SH-SY5Y (cell line): ENCODE results near the gene CD180.

Source experiments
- GATA2 ChIP-seq: IDR thresholded peaks from 2 replicates; pipeline ENCODE4 v1.6.1; 2011; ENCODE audit warnings: mild to moderate bottlenecking, low read depth, low read length
- GATA3 ChIP-seq: IDR thresholded peaks from 2 replicates; pipeline ENCODE4 v1.6.1; 2011; ENCODE audit warnings: low read depth, mild to moderate bottlenecking, low read length, moderate library complexity

CD180 gene

GRCh38 chr5:67188274-67189078 is 8.1 kb downstream of the CD180 start:
- no peak for TF ChIP-seq GATA2
- no peak for TF ChIP-seq GATA3

- TF ChIP-seq GATA2 (no peak), GATA3 (no peak)
These were observed 9.4 kb downstream of the CD180 start for GRCh38 chr5:67187006-67187715.

DNA sequence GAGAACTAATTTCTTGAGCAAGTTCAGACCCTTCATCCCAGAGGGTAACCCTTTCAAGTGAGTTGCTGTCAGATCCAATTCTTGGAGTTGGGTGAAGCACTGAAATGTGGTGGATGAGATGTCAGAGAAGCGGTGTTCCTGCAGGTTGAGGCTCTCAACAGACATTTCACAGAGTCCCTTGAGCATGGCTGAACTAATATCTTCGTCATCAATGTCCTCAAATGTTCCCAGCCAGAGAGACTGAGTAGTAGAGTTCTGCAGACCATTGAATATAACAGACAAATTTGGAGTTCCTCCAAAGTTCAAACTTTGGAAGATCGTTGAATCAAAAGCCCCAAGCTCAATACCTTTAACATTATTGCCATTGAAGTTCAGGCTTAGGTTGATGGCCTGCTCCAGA is 12.7 kb downstream of the CD180 start:
- TF ChIP-seq GATA2, result no peak
- no peak for TF ChIP-seq GATA3

DNA sequence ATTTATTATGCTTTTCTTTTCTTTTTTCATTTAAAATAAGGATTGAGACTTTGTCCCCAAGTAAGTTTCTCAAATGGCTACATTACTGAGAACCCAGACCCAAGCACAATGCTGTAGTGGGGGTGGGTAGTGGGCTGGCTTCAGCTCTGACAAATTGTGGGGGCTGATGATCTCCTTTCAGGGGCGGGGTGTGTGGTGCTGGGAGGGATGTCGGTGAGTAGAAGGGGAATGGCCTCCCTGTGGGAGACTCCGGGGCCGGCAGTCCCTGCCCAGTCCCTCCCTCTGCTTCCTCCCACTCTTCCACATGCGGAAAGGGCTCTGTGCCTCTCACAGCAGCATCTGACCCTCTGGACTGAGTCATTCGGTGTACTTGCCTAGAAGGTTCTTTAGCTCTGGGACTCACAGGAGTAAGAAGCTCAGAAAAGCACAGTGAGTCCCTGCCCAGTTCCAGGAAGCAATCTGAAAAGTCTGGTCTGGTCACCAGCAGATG is 14.3 kb downstream of the CD180 start:
- TF ChIP-seq GATA3, result no peak
- TF ChIP-seq GATA2, result no peak

DNA sequence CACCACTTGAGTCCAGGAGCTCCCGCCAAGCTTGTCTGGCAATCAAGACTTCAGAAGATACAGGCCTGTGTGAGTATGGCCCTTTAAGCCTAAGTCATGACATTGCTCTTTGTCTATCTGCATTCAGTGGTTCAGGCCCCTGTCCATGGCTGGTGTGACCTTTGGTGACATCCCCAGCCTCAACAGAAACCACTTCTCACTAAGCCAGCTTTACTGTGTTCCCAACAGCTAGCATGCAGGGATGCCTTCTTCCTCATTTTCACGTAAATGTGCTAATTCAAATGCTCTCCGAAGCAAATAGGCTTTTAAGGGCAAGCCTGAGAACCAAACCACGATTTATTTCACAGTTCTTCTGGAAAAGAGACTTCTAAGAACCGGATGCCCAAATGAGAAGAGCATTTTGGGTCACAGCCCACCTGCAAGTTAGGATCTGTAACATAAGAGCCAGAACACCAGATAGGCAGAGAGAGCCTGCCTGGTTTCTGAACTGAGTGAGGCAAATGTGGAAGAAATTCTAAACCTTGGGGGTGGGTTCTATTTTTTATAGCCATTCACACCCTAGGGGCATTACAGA is 14.9 kb downstream of the CD180 start:
- TF ChIP-seq GATA3 (no peak), GATA2 (no peak)

DNA sequence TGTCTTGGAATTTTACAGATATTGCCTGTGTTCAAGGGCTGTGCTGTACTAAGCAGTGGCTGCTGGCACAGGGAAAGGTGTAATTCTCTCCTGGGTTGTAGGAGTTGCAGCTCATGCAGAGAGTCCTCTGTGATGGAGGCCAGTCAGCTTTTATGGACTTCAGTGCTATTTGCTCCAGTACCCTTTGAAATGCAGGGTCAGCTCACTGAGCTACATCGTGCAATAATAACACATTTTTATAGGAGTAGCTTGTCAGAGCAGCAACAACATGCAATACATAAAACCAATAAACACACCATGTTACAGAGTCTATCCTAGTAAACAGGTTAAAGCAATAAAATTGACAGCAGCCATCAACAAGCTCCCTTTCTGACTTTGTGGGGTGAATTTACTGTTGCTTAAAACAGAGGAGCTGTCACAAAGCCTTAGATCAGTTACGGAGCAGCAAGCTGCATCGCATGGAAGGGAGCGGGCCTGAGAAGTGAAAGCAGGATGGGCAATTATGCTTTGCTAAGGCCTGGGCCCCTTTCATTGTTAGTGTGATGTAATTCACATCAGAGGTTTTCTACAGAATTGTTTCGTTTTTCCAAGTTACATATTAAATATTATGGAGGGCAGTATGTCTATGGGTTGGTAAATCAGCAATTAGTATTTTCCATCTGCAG is 16.8 kb downstream of the CD180 start:
- no peak for TF ChIP-seq GATA3
- no peak for TF ChIP-seq GATA2

- TF ChIP-seq GATA2 (no peak), GATA3 (no peak)
These were observed 17.6 kb downstream of the CD180 start for GRCh38 chr5:67178966-67179365.

DNA sequence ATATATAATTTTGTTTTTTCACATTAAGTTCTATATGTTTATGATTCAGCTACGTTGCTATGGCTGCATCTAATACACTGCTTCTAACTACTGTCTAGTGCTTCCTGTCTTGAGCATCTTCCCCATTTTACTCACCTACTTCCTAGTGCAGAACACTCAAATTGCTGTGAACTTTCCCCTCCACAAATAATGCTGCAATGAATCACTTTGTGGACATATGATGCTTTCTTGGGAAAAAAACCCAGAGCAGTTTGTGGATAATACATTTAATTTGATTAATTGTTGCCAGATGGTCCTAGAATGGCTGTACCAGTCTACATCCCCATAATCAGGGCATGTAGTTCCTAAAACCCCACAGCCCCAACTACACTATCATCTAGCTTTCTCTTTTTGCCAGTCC is 18.5 kb downstream of the CD180 start:
- TF ChIP-seq GATA3, result no peak
- TF ChIP-seq GATA2, result no peak

GRCh38 chr5:67176936-67177335 is 19.7 kb downstream of the CD180 start:
- no peak for TF ChIP-seq GATA2

DNA sequence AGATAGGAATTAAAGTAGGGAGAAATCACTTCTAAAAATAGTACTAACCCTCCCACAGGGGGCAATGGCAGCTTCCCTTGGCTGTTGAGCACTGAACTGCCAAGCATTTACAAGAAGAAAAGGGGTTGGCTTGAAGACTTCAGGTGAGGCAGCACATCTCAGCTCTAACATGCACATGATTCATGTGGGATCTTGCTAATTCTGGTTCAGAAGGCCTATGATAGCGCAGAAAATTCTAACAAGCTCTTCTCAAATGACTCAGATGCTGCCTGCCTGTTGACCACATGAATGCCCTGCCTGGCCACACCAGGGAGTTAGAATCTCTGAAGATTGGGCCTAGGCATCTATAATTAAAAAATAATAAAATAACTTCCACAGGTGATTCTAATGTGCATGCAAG is 22.6 kb downstream of the CD180 start:
- TF ChIP-seq GATA2 (no peak), GATA3 (no peak)

- no peak for TF ChIP-seq GATA3
- no peak for TF ChIP-seq GATA2
These were observed 25.8 kb downstream of the CD180 start for GRCh38 chr5:67170767-67171166.

GRCh38 chr5:67168069-67168468 is 28.5 kb downstream of the CD180 start:
- TF ChIP-seq GATA3 (no peak), GATA2 (no peak)

DNA sequence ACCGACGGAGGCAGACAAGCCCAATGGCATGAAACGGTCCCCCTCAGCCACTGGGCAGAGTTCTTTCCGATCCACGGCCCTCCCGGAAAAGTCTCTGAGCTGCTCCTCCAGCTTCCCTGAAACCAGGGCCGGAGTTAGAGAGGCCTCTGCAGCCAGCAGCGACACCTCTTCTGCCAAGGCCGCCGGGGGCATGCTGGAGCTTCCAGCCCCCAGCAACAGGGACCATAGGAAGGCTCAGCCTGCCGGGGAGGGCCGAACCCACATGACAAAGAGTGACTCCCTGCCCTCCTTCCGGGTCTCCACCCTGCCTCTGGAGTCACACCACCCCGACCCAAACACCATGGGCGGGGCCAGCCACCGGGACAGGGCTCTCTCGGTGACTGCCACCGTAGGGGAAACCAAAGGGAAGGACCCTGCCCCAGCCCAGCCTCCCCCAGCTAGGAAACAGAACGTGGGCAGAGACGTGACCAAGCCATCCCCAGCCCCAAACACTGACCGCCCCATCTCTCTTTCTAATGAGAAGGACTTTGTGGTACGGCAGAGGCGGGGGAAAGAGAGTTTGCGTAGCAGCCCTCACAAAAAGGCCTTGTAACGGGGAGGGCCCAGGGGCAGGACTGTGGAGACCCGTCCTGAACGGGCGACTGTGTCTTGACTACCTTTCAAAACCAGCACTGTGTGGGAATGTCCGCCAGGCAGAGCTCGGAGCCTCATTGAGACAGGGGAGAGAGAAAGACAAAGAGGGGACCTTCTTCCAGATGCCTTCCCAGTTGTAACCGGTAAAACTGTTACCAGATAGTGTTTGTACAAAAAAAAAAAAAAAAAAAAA is 29.9 kb downstream of the CD180 start:
- TF ChIP-seq GATA3, result no peak
- TF ChIP-seq GATA2, result no peak
